A549 (cell line): ENCODE data around the gene ZNF367. TPM values are rescaled to one million over a fixed set of nuclear protein-coding genes. Genes with fewer than 3 reads are reported as not detected.

Source experiments
- ATAC-seq, 2 experiments: fragments of 200-7000 bp in 1 of 2; fragments of >200 bp in 1 of 2; cut with Nextera tagmentation in 1 of 2; cut with Tn5 transposase in 1 of 2; 3 replicates each; pipeline versions ENCODE4 v1.8.0 to v1.9.1; 2018 to 2020; ENCODE audit warnings: mild to moderate bottlenecking in 1 of 2, moderate library complexity in 1 of 2
- CTCF ChIA-PET: fragments of 300-600 bp; sonication (Branson Sonifier 250); formaldehyde crosslinking; extraction: SDS; loops from one replicate; lab custom pipeline; 2021; ENCODE audit warnings: antibody characterized with exemption, inconsistent platforms; lab: Yijun Ruan, JAX
- POLR2A ChIA-PET: fragments of 350-600 bp; formaldehyde crosslinking; extraction: SDS; loops from one replicate; lab custom pipeline; 2021; ENCODE audit warnings: antibody characterized with exemption, inconsistent platforms; lab: Yijun Ruan, JAX
- DNase-seq, 2 experiments: peaks; one replicate each; pipeline versions ENCODE4 v3.0.0 to v3.0.0-alpha.2; 2011 to 2016; ENCODE audit warnings: low read depth in 1 of 2, low spot score in 1 of 2
- FAIRE-seq: peaks from 2 replicates; lab custom pipeline; 2011; peaks lifted over from hg19 to GRCh38; lab: Jason Lieb, UNC
- H3K27ac ChIP-seq, 2 experiments: fragments of >200 bp; sonication (Bioruptor Twin); formaldehyde crosslinking; 3 replicates each; pipeline ENCODE4 v1.5.1; 2016 to 2017
- H3K4me1 ChIP-seq: fragments of >200 bp; sonication (Bioruptor Twin); formaldehyde crosslinking; 3 replicates; pipeline ENCODE4 v1.6.1; 2016
- H3K4me2 ChIP-seq: fragments of >200 bp; sonication (Bioruptor Twin); formaldehyde crosslinking; 3 replicates; pipeline ENCODE4 v1.6.1; 2016
- H3K4me3 ChIP-seq: fragments of >200 bp; sonication (Bioruptor Twin); formaldehyde crosslinking; 3 replicates; pipeline ENCODE4 v1.5.1; 2016
- H3K9me3 ChIP-seq: fragments of >200 bp; sonication (Bioruptor Twin); formaldehyde crosslinking; 3 replicates; pipeline ENCODE4 v1.6.1; 2016
- BCL3 ChIP-seq: fragments of >200 bp; sonication (Bioruptor Twin); formaldehyde crosslinking; IDR thresholded peaks from 3 replicates; pipeline ENCODE4 v1.6.1; 2016
- BHLHE40 ChIP-seq: IDR thresholded peaks from 2 replicates; pipeline ENCODE4 v1.6.1; 2012; ENCODE audit warnings: low read depth, low read length, inconsistent platforms
- GATA3 ChIP-seq: IDR thresholded peaks from 2 replicates; pipeline ENCODE4 v1.6.1; 2012; ENCODE audit warnings: borderline replicate concordance
- KDM5A ChIP-seq: fragments of 200-600 bp; sonication (generic); IDR thresholded peaks from 2 replicates; pipeline ENCODE4 v1.6.1; 2016; ENCODE audit warnings: antibody characterized with exemption, mild to moderate bottlenecking
- MAFK ChIP-seq: fragments of 450-650 bp; IDR thresholded peaks from 2 replicates; pipeline ENCODE4 v1.6.1; 2014; ENCODE audit not compliant: partially characterized antibody
- PBX3 ChIP-seq: IDR thresholded peaks from 2 replicates; pipeline ENCODE4 v1.6.1; 2012
- RARB ChIP-seq: fragments of 250-450 bp; sonication (Bioruptor Pico); IDR thresholded peaks from 2 replicates; pipeline ENCODE4 v1.8.0; 2021; ENCODE audit warnings: mild to moderate bottlenecking, moderate library complexity
- SMC3 ChIP-seq: fragments of >200 bp; sonication (Bioruptor Twin); formaldehyde crosslinking; IDR thresholded peaks from 3 replicates; pipeline ENCODE4 v1.6.1; 2018; ENCODE audit warnings: inconsistent platforms
- WGBS: methylation state at CpG from one replicate; pipeline ENCODE4 v1.1.6; 2017; ENCODE audit errors: missing lambda C conversion rate; 5-methylcytosine and 5-hydroxymethylcytosine counted together
- polyA plus RNA-seq, 4 experiments: library from polyadenylated mRNA; depleted of rRNA in 3 of 4; stranded (reverse); fragments of >200 nt; fragmentation: RNase III in 1 of 4; extraction: RNeasy Plus Mini Kit Qiagen cat#74134 plus additional on column Dnase treatment in 1 of 4; gene quantifications; 2 replicates in 3 of 4; 3 replicates in 1 of 4; pipeline ENCODE4 v1.2.3, GENCODE V29; 2011 to 2017
- TF ChIP-seq, protein P1 (sequence below): fragments of 200-600 bp; sonication (generic); IDR thresholded peaks from 2 replicates; pipeline ENCODE4 v1.6.1; 2016; ENCODE audit warnings: antibody characterized with exemption, mild to moderate bottlenecking, moderate library complexity
- TF ChIP-seq, protein P2 (sequence below): fragments of >200 bp; sonication (Bioruptor Twin); formaldehyde crosslinking; IDR thresholded peaks from 2 replicates; pipeline ENCODE4 v1.6.1; 2016
- TF ChIP-seq, protein P3 (sequence below): IDR thresholded peaks from 2 replicates; pipeline ENCODE4 v1.6.1; 2012
- TF ChIP-seq, protein P4 (sequence below): fragments of 250-450 bp; sonication (Bioruptor Pico); IDR thresholded peaks from 2 replicates; pipeline ENCODE4 v1.5.0; 2021; ENCODE audit warnings: mild to moderate bottlenecking, moderate library complexity, borderline replicate concordance
- TF ChIP-seq, protein P5 (sequence below): fragments of 150-350 bp; IDR thresholded peaks from 2 replicates; pipeline ENCODE4 v1.6.1; 2014; ENCODE audit warnings: low read depth, mild to moderate bottlenecking, low read length

The ZNF367 gene
- polyA plus RNA-seq, 2 of the 4 experiments (the other 2 are of a cell fraction) = 4.8 to 8.3 TPM

GRCh38 chr9:96437454-96437853, 19.3 kb upstream of the ZNF367 start:
- H3K4me2 ChIP-seq = no peak overlapping the region
- no peak for DNase-seq
- H3K9me3 ChIP-seq = 0 out of 3 replicates have a peak, but pooled peaks cover 7% of the 10 kb centered on the region
- TF ChIP-seq BCL3 (no peak), RARB (no peak), BHLHE40 (no peak), KDM5A (no peak), GATA3 (no peak), PBX3 (no peak), MAFK (no peak), SMC3 (no peak)
- TF ChIP-seq, protein P1, sequence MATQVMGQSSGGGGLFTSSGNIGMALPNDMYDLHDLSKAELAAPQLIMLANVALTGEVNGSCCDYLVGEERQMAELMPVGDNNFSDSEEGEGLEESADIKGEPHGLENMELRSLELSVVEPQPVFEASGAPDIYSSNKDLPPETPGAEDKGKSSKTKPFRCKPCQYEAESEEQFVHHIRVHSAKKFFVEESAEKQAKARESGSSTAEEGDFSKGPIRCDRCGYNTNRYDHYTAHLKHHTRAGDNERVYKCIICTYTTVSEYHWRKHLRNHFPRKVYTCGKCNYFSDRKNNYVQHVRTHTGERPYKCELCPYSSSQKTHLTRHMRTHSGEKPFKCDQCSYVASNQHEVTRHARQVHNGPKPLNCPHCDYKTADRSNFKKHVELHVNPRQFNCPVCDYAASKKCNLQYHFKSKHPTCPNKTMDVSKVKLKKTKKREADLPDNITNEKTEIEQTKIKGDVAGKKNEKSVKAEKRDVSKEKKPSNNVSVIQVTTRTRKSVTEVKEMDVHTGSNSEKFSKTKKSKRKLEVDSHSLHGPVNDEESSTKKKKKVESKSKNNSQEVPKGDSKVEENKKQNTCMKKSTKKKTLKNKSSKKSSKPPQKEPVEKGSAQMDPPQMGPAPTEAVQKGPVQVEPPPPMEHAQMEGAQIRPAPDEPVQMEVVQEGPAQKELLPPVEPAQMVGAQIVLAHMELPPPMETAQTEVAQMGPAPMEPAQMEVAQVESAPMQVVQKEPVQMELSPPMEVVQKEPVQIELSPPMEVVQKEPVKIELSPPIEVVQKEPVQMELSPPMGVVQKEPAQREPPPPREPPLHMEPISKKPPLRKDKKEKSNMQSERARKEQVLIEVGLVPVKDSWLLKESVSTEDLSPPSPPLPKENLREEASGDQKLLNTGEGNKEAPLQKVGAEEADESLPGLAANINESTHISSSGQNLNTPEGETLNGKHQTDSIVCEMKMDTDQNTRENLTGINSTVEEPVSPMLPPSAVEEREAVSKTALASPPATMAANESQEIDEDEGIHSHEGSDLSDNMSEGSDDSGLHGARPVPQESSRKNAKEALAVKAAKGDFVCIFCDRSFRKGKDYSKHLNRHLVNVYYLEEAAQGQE = no peak
- TF ChIP-seq, protein P2, sequence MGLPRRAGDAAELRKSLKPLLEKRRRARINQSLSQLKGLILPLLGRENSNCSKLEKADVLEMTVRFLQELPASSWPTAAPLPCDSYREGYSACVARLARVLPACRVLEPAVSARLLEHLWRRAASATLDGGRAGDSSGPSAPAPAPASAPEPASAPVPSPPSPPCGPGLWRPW = no peak
- TF ChIP-seq, protein P3, sequence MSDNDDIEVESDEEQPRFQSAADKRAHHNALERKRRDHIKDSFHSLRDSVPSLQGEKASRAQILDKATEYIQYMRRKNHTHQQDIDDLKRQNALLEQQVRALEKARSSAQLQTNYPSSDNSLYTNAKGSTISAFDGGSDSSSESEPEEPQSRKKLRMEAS = no peak
- TF ChIP-seq, protein P4, sequence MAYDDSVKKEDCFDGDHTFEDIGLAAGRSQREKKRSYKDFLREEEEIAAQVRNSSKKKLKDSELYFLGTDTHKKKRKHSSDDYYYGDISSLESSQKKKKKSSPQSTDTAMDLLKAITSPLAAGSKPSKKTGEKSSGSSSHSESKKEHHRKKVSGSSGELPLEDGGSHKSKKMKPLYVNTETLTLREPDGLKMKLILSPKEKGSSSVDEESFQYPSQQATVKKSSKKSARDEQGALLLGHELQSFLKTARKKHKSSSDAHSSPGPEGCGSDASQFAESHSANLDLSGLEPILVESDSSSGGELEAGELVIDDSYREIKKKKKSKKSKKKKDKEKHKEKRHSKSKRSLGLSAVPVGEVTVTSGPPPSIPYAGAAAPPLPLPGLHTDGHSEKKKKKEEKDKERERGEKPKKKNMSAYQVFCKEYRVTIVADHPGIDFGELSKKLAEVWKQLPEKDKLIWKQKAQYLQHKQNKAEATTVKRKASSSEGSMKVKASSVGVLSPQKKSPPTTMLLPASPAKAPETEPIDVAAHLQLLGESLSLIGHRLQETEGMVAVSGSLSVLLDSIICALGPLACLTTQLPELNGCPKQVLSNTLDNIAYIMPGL (CRISPR knock-in tag) = no peak
- TF ChIP-seq, protein P5, sequence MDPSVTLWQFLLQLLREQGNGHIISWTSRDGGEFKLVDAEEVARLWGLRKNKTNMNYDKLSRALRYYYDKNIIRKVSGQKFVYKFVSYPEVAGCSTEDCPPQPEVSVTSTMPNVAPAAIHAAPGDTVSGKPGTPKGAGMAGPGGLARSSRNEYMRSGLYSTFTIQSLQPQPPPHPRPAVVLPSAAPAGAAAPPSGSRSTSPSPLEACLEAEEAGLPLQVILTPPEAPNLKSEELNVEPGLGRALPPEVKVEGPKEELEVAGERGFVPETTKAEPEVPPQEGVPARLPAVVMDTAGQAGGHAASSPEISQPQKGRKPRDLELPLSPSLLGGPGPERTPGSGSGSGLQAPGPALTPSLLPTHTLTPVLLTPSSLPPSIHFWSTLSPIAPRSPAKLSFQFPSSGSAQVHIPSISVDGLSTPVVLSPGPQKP = no peak
- H3K27ac ChIP-seq = no peak overlapping the region
- H3K4me1 ChIP-seq = no peaks in the 10 kb centered on the region
- 96% methylated on average over 7 of the region's 7 CpGs for WGBS
- no peak for ATAC-seq
- ChIA-PET POLR2A (interaction anchor here (0.9 kb wide), 1 partner anchor 13 kb away, joined by 3 read pairs; the partner anchor contains the start of gene HABP4), CTCF (interaction anchor here (1.5 kb wide), 1 partner anchor 205 kb away, joined by 3 read pairs; no protein-coding TSS in a partner anchor)
- H3K4me3 ChIP-seq = no peak overlapping the region
- no peak for FAIRE-seq

- WGBS = 89% methylated on average over 15 of the region's 15 CpGs
- no peak overlapping the region for H3K4me2 ChIP-seq
- H3K9me3 ChIP-seq = 0 out of 3 replicates have a peak, but pooled peaks cover 7% of the 10 kb centered on the region
- H3K4me1 ChIP-seq = no peaks in the 10 kb centered on the region
- ATAC-seq (no peak; a peak in 1 of 6 replicates), DNase-seq (no peak), FAIRE-seq (no peak)
- no peak overlapping the region for H3K4me3 ChIP-seq
- H3K27ac ChIP-seq = no peak overlapping the region
- TF ChIP-seq, protein P4 (CRISPR knock-in tag) = no peak
- TF ChIP-seq, protein P3 = no peak
- no peak for TF ChIP-seq GATA3
- TF ChIP-seq, all 56 proteins: peak for 0
- ChIA-PET CTCF (interaction anchor here (0.9 to 1.5 kb wide), 2 partner anchors 129 to 204 kb away, joined by 3 read pairs; no protein-coding TSS in a partner anchor), POLR2A (no interaction called here)
These were observed 18.4 kb upstream of the ZNF367 start for GRCh38 chr9:96436456-96437126.
